Liver (tissue), 9 donors: ENCODE data around the gene NKAPD1. TPM values are rescaled to one million over a fixed set of nuclear protein-coding genes. Genes with fewer than 3 reads are reported as not detected.

Experiments used
- DNase-seq: peaks from one replicate; pipeline ENCODE4 v3.0.0-alpha.2; 2017; ENCODE audit warnings: low spot score
- H3K27ac ChIP-seq, 2 donors: one replicate each; pipeline ENCODE4 v1.7.0; 2013; ENCODE audit warnings: inconsistent platforms in 2 of 2, low read length in 2 of 2, control low read depth in 1 of 2, low read depth in 1 of 2, mild to moderate bottlenecking in 1 of 2
- H3K27me3 ChIP-seq, 4 donors: one replicate each; pipeline versions ENCODE4 v1.6.1 to v1.7.0; 2013; ENCODE audit warnings: low read length in 3 of 4, inconsistent platforms in 1 of 4, mild to moderate bottlenecking in 1 of 4, moderate library complexity in 1 of 4; ENCODE audit not compliant: control insufficient read depth in 4 of 4, insufficient read depth in 4 of 4
- H3K36me3 ChIP-seq, 4 donors: one replicate each; pipeline versions ENCODE4 v1.6.1 to v1.7.0; 2013; ENCODE audit warnings: low read length in 3 of 4, mild to moderate bottlenecking in 3 of 4, low read depth in 1 of 4, moderate library complexity in 1 of 4; ENCODE audit not compliant: control insufficient read depth in 4 of 4, insufficient read depth in 3 of 4
- H3K4me1 ChIP-seq, 4 donors: one replicate each; pipeline versions ENCODE4 v1.6.1 to v1.7.0; 2013; ENCODE audit warnings: low read length in 3 of 4, mild to moderate bottlenecking in 3 of 4, moderate library complexity in 1 of 4; ENCODE audit not compliant: control insufficient read depth in 4 of 4, insufficient read depth in 4 of 4
- H3K4me3 ChIP-seq, 3 donors: one replicate each; pipeline versions ENCODE4 v1.6.1 to v1.7.0; 2013; ENCODE audit warnings: low read length in 3 of 3, control low read depth in 1 of 3, low read depth in 1 of 3, mild to moderate bottlenecking in 1 of 3
- H3K9ac ChIP-seq, 2 donors: one replicate each; pipeline ENCODE4 v1.7.0; 2013; ENCODE audit warnings: low read length in 2 of 2, mild to moderate bottlenecking in 2 of 2, moderate library complexity in 2 of 2, control low read depth in 1 of 2, low read depth in 1 of 2
- H3K9me3 ChIP-seq, 4 donors: one replicate each; pipeline versions ENCODE4 v1.6.1 to v1.7.0; 2013; ENCODE audit warnings: low read length in 3 of 4; ENCODE audit not compliant: control insufficient read depth in 4 of 4
- EGR1 ChIP-seq, 2 donors: IDR thresholded peaks; 2 replicates each; pipeline ENCODE4 v1.6.1; 2016 to 2018; ENCODE audit warnings: antibody characterized with exemption in 2 of 2, low read depth in 2 of 2
- FOXA2 ChIP-seq: IDR thresholded peaks from 2 replicates; pipeline ENCODE4 v1.6.1; 2016; ENCODE audit warnings: antibody characterized with exemption
- GABPA ChIP-seq, 2 donors: IDR thresholded peaks in 1 of 2; conservative IDR thresholded peaks in 1 of 2; 2 replicates each; pipeline ENCODE4 v1.6.1; 2016; ENCODE audit warnings: antibody characterized with exemption in 2 of 2, mild to moderate bottlenecking in 1 of 2, moderate library complexity in 1 of 2
- HNF4A ChIP-seq, 2 donors: conservative IDR thresholded peaks; 2 replicates each; pipeline ENCODE4 v1.6.1; 2016; ENCODE audit warnings: antibody characterized with exemption in 2 of 2, mild to moderate bottlenecking in 2 of 2
- HNF4G ChIP-seq: IDR thresholded peaks from 2 replicates; pipeline ENCODE4 v1.6.1; 2016; ENCODE audit warnings: antibody characterized with exemption
- MAX ChIP-seq: IDR thresholded peaks from 2 replicates; pipeline ENCODE4 v1.6.1; 2016; ENCODE audit warnings: antibody characterized with exemption
- NR2F2 ChIP-seq: IDR thresholded peaks from 2 replicates; pipeline ENCODE4 v1.6.1; 2016; ENCODE audit warnings: antibody characterized with exemption
- RAD21 ChIP-seq, 2 donors: IDR thresholded peaks; 2 replicates each; pipeline ENCODE4 v1.6.1; 2016; ENCODE audit warnings: antibody characterized with exemption in 2 of 2, mild to moderate bottlenecking in 2 of 2
- REST ChIP-seq: IDR thresholded peaks from 2 replicates; pipeline ENCODE4 v1.6.1; 2016; ENCODE audit warnings: antibody characterized with exemption, mild to moderate bottlenecking
- RXRA ChIP-seq, 2 donors: IDR thresholded peaks; 2 replicates each; pipeline ENCODE4 v1.6.1; 2017 to 2018; ENCODE audit warnings: antibody characterized with exemption in 2 of 2, mild to moderate bottlenecking in 1 of 2
- SP1 ChIP-seq: IDR thresholded peaks from 2 replicates; pipeline ENCODE4 v1.6.1; 2018; ENCODE audit warnings: antibody characterized with exemption, mild to moderate bottlenecking
- TAF1 ChIP-seq: conservative IDR thresholded peaks from 2 replicates; pipeline ENCODE4 v1.6.1; 2016; ENCODE audit warnings: antibody characterized with exemption, mild to moderate bottlenecking
- YY1 ChIP-seq: IDR thresholded peaks from 2 replicates; pipeline ENCODE4 v1.6.1; 2016; ENCODE audit warnings: antibody characterized with exemption, mild to moderate bottlenecking
- ZBTB33 ChIP-seq: IDR thresholded peaks from 2 replicates; pipeline ENCODE4 v1.6.1; 2016; ENCODE audit warnings: antibody characterized with exemption
- WGBS: extraction: QIAGEN DNeasy Blood & Tissue Kit; methylation state at CpG from one replicate; pipeline ENCODE4 v1.1.7; 2013; 5-methylcytosine and 5-hydroxymethylcytosine counted together
- polyA plus RNA-seq, 2 donors: library from polyadenylated mRNA; stranded (reverse) in 1 of 2; unstranded in 1 of 2; fragments of 200-250 nt in 1 of 2; fragments of >200 nt in 1 of 2; fragmentation: Nextera tagmentation in 1 of 2; extraction: Ambion mirVana in 1 of 2; gene quantifications; one replicate each; pipeline versions ENCODE4 v1.2.1 to v1.2.3, GENCODE V29; 2013 to 2015
- total RNA-seq, 2 donors: library from RNA; depleted of rRNA; stranded (reverse); fragments of >200 nt; gene quantifications; one replicate each; pipeline ENCODE4 v1.2.3, GENCODE V29; 2014
- TF ChIP-seq, protein P1 (sequence below): IDR thresholded peaks from 2 replicates; pipeline ENCODE4 v1.6.1; 2016; ENCODE audit warnings: antibody characterized with exemption
- TF ChIP-seq, protein P2 (sequence below): fragments of 150-350 bp; IDR thresholded peaks from 2 replicates; pipeline ENCODE4 v1.5.1; 2017; ENCODE audit warnings: improper control_type of control experiment, low read depth, low read length; ENCODE audit not compliant: missing input control
- donor health status: healthy.
- donor health status: healthy.
- donor health status: healthy.
- donor health status: healthy.
- donor health status: healthy.

Gene NKAPD1
- total and polyA plus RNA-seq, 4 donors, result 5.3 to 11.2 (median 7.4) TPM

GRCh38 chr11:112129656-112130055, 55.6 kb downstream of the NKAPD1 start (continued):
- no peak for TF ChIP-seq REST

DNA sequence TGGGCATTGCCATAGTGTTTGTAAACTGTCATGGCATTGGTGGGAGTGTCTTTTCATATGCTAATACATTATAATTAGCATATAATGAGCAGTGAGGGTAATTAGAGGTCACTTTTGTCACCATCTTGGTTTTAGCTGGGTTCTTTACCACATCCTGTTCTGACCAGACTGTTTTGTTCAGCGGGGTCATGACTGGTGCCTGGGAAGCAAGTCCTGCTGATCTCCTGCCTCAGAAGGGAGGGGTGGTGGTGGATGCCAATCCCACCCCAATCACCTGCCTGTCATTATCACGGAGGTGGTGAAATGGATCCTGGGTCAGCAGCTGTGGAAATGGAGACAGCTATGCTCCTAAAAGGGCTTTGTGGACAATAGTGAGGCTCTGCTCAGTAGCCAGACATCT, 58.6 kb downstream of the NKAPD1 start:
- Histone ChIP-seq H3K27ac (no peak overlapping the region), H3K36me3 (no peaks in the 10 kb centered on the region), H3K9me3 (no peaks in the 10 kb centered on the region), H3K4me1 (peaks cover 0 to 2% (median 0%) of the 10 kb centered on the region in 4 donors), H3K4me3 (no peak overlapping the region), H3K9ac (no peak overlapping the region), H3K27me3 (no peaks in the 10 kb centered on the region)
- TF ChIP-seq SP1, result no peak
- TF ChIP-seq ZBTB33, result no peak
- no peak for TF ChIP-seq RAD21 (IDR thresholded peaks at IDR 0.05)
- TF ChIP-seq, protein P1, sequence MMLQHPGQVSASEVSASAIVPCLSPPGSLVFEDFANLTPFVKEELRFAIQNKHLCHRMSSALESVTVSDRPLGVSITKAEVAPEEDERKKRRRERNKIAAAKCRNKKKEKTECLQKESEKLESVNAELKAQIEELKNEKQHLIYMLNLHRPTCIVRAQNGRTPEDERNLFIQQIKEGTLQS, result no peak
- TF ChIP-seq TAF1, result no peak
- no peak for TF ChIP-seq HNF4A (conservative IDR thresholded peaks at IDR 0.05)
- no peak for TF ChIP-seq NR2F2
- no peak for DNase-seq
- WGBS, result 80% methylated on average over 2 of the region's 2 CpGs

GRCh38 chr11:112134473-112134872, 60.4 kb downstream of the NKAPD1 start:
- Histone ChIP-seq H3K9ac (no peak overlapping the region), H3K36me3 (no peaks in the 10 kb centered on the region), H3K27me3 (no peaks in the 10 kb centered on the region), H3K9me3 (no peaks in the 10 kb centered on the region), H3K27ac (no peak overlapping the region), H3K4me3 (no peak overlapping the region), H3K4me1 (no peaks in the 10 kb centered on the region)
- no peak for DNase-seq
- 92% methylated on average over 3 of the region's 4 CpGs for WGBS
- TF ChIP-seq RAD21 (IDR thresholded peaks at IDR 0.05) (no peak), RXRA (IDR thresholded peaks at IDR 0.05) (no peak), YY1 (no peak), FOXA2 (no peak), GABPA (IDR thresholded peaks at IDR 0.05 in 1 of 2, conservative IDR thresholded peaks at IDR 0.05 in 1 of 2) (no peak), HNF4G (no peak), MAX (no peak), NR2F2 (no peak), HNF4A (conservative IDR thresholded peaks at IDR 0.05) (no peak), EGR1 (IDR thresholded peaks at IDR 0.05; ENCODE audit: low read depth in 2 of 2) (no peak), SP1 (no peak), REST (no peak)
- TF ChIP-seq, protein P2, sequence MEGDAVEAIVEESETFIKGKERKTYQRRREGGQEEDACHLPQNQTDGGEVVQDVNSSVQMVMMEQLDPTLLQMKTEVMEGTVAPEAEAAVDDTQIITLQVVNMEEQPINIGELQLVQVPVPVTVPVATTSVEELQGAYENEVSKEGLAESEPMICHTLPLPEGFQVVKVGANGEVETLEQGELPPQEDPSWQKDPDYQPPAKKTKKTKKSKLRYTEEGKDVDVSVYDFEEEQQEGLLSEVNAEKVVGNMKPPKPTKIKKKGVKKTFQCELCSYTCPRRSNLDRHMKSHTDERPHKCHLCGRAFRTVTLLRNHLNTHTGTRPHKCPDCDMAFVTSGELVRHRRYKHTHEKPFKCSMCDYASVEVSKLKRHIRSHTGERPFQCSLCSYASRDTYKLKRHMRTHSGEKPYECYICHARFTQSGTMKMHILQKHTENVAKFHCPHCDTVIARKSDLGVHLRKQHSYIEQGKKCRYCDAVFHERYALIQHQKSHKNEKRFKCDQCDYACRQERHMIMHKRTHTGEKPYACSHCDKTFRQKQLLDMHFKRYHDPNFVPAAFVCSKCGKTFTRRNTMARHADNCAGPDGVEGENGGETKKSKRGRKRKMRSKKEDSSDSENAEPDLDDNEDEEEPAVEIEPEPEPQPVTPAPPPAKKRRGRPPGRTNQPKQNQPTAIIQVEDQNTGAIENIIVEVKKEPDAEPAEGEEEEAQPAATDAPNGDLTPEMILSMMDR, result no peak
- TF ChIP-seq, protein P1, result no peak
